SK-N-SH treated with all-trans-retinoic acid at 6 μM for 48 hours (cell line): ENCODE data around the gene LMNTD2.

Experiments used
- ATAC-seq: fragments of 200-7000 bp; cut with Tn5 transposase; 3 replicates; pipeline ENCODE4 v1.9.1; 2020; ENCODE audit warnings: mild to moderate bottlenecking, moderate library complexity
- ARNTL ChIP-seq: fragments of 450-650 bp; formaldehyde crosslinking; IDR thresholded peaks from 2 replicates; pipeline ENCODE4 v1.5.0; 2020; ENCODE audit warnings: low read depth, mild to moderate bottlenecking, moderate library complexity, borderline replicate concordance
- BACH2 ChIP-seq: fragments of 250-450 bp; sonication (Bioruptor Pico); IDR thresholded peaks from 2 replicates; pipeline ENCODE4 v1.9.0; 2021; ENCODE audit warnings: mild to moderate bottlenecking, borderline replicate concordance
- CSDC2 ChIP-seq: fragments of 250-450 bp; sonication (Bioruptor Pico); IDR thresholded peaks from 2 replicates; pipeline ENCODE4 v1.5.0; 2020; ENCODE audit warnings: mild to moderate bottlenecking, moderate library complexity
- CSRNP3 ChIP-seq: fragments of 250-450 bp; sonication (Bioruptor Pico); IDR thresholded peaks from 2 replicates; pipeline ENCODE4 v1.5.1; 2021; ENCODE audit warnings: mild to moderate bottlenecking, moderate library complexity
- ESRRG ChIP-seq: fragments of 250-450 bp; sonication (Bioruptor Pico); IDR thresholded peaks from 2 replicates; pipeline ENCODE4 v1.6.1; 2021; ENCODE audit warnings: mild to moderate bottlenecking
- GLIS3 ChIP-seq: fragments of 250-450 bp; sonication (Bioruptor Pico); IDR thresholded peaks from 2 replicates; pipeline ENCODE4 v1.5.0; 2020; ENCODE audit warnings: mild to moderate bottlenecking, moderate library complexity
- OSR1 ChIP-seq: fragments of 250-450 bp; sonication (Bioruptor Pico); IDR thresholded peaks from 2 replicates; pipeline ENCODE4 v1.8.0; 2022; ENCODE audit warnings: moderate library complexity, mild to moderate bottlenecking, inconsistent platforms
- POU6F1 ChIP-seq: fragments of 250-450 bp; sonication (Bioruptor Pico); IDR thresholded peaks from 2 replicates; pipeline ENCODE4 v1.8.0; 2021; ENCODE audit warnings: low read depth, mild to moderate bottlenecking, moderate library complexity, borderline replicate concordance
- PPARA ChIP-seq: fragments of 250-450 bp; sonication (Bioruptor Pico); IDR thresholded peaks from 2 replicates; pipeline ENCODE4 v1.5.0; 2020; ENCODE audit warnings: mild to moderate bottlenecking, borderline replicate concordance
- RARB ChIP-seq: fragments of 250-450 bp; sonication (Bioruptor Pico); IDR thresholded peaks from 2 replicates; pipeline ENCODE4 v1.8.0; 2021; ENCODE audit warnings: mild to moderate bottlenecking, moderate library complexity
- SNAI2 ChIP-seq: fragments of 250-450 bp; sonication (Bioruptor Pico); IDR thresholded peaks from 2 replicates; pipeline ENCODE4 v1.5.0; 2020; ENCODE audit warnings: mild to moderate bottlenecking, moderate library complexity
- TCF4 ChIP-seq: fragments of 250-450 bp; sonication (Bioruptor Pico); IDR thresholded peaks from 2 replicates; pipeline ENCODE4 v1.8.0; 2021; ENCODE audit warnings: mild to moderate bottlenecking, moderate library complexity, borderline replicate concordance
- ZC3H10 ChIP-seq: fragments of 250-450 bp; sonication (Bioruptor Pico); IDR thresholded peaks from 2 replicates; pipeline ENCODE4 v1.5.1; 2021; ENCODE audit warnings: mild to moderate bottlenecking, moderate library complexity
- ZFP30 ChIP-seq: fragments of 450-650 bp; formaldehyde crosslinking; IDR thresholded peaks from 2 replicates; pipeline ENCODE4 v1.5.0; 2022; ENCODE audit warnings: mild to moderate bottlenecking, moderate library complexity
- ZNF565 ChIP-seq: fragments of 450-650 bp; formaldehyde crosslinking; conservative IDR thresholded peaks from 2 replicates; pipeline ENCODE4 v1.5.0; 2020; ENCODE audit warnings: low read depth, mild to moderate bottlenecking, moderate library complexity
- ZNF8 ChIP-seq: fragments of 450-650 bp; formaldehyde crosslinking; IDR thresholded peaks from 2 replicates; pipeline ENCODE4 v1.5.0; 2020; ENCODE audit warnings: mild to moderate bottlenecking, moderate library complexity

The LMNTD2 gene

GRCh38 chr11:561148-562003 is 838 bp upstream of the LMNTD2 start:
- TF ChIP-seq ZNF565 (CRISPR knock-in tag) (no peak), SNAI2 (CRISPR knock-in tag) (no peak), CSRNP3 (CRISPR knock-in tag) (no peak), PPARA (CRISPR knock-in tag) (no peak), ARNTL (CRISPR knock-in tag) (no peak), POU6F1 (CRISPR knock-in tag) (no peak), ZC3H10 (no peak)
- ATAC-seq: no peak; the same call in 1 of the 3 replicates

GRCh38 chr11:559712-560304 is 730 bp downstream of the LMNTD2 start:
- ATAC-seq: no peak
- TF ChIP-seq SNAI2 (CRISPR knock-in tag) (no peak), TCF4 (CRISPR knock-in tag) (no peak)

GRCh38 chr11:559020-559620 is 1.4 kb downstream of the LMNTD2 start:
- TF ChIP-seq RARB (CRISPR knock-in tag) (no peak), GLIS3 (CRISPR knock-in tag) (no peak), ZFP30 (CRISPR knock-in tag) (no peak), CSDC2 (CRISPR knock-in tag) (no peak)
- no peak for ATAC-seq

- no peak for TF ChIP-seq CSRNP3 (CRISPR knock-in tag)
- no peak for TF ChIP-seq ESRRG
- no peak for TF ChIP-seq ZNF565 (CRISPR knock-in tag)
- TF ChIP-seq BACH2 (CRISPR knock-in tag): no peak
- no peak for TF ChIP-seq SNAI2 (CRISPR knock-in tag)
- TF ChIP-seq GLIS3 (CRISPR knock-in tag): no peak
- TF ChIP-seq ZNF8 (CRISPR knock-in tag): no peak
- TF ChIP-seq, all 23 proteins: peak for 0
- no peak for ATAC-seq
These were observed 2.0 kb downstream of the LMNTD2 start for GRCh38 chr11:558503-558902.

GRCh38 chr11:557328-558132 is 3.0 kb downstream of the LMNTD2 start:
- ATAC-seq: no peak

More at GRCh38 chr11:557328-558132, 3.0 kb downstream of the LMNTD2 start:
- TF ChIP-seq TCF4 (CRISPR knock-in tag): no peak
- TF ChIP-seq ESRRG: no peak
- no peak for TF ChIP-seq CSRNP3 (CRISPR knock-in tag)
- TF ChIP-seq OSR1 (CRISPR knock-in tag): no peak
- TF ChIP-seq ZNF8 (CRISPR knock-in tag): no peak
